H9 (cell line): ENCODE data around the gene KIAA0825. TPM values are rescaled to one million over a fixed set of nuclear protein-coding genes. Genes with fewer than 3 reads are reported as not detected.

Experiments
- DNase-seq: peaks from one replicate; pipeline ENCODE4 v3.0.0-alpha.2; 2017
- H2AFZ ChIP-seq: one replicate; pipeline ENCODE4 v1.6.1; 2013; ENCODE audit warnings: mild to moderate bottlenecking, low read length, control low read depth, moderate library complexity
- H2AK5ac ChIP-seq: 2 replicates; pipeline ENCODE4 v1.6.1; 2013; ENCODE audit warnings: low read length, control low read depth, mixed read lengths; ENCODE audit not compliant: insufficient read length
- H2BK120ac ChIP-seq: one replicate; pipeline ENCODE4 v1.6.1; 2013; ENCODE audit warnings: low read depth, mild to moderate bottlenecking, low read length, control low read depth, inconsistent platforms; ENCODE audit not compliant: poor library complexity, severe bottlenecking
- H2BK12ac ChIP-seq: 2 replicates; pipeline ENCODE4 v1.6.1; 2013; ENCODE audit warnings: low read length, control low read depth, mixed read lengths, low read depth; ENCODE audit not compliant: insufficient read length
- H2BK15ac ChIP-seq: 2 replicates; pipeline ENCODE4 v1.6.1; 2013; ENCODE audit warnings: low read depth, low read length, control low read depth
- H2BK20ac ChIP-seq: one replicate; pipeline ENCODE4 v1.6.1; 2013; ENCODE audit warnings: low read depth, mild to moderate bottlenecking, low read length, control low read depth, inconsistent platforms; ENCODE audit not compliant: poor library complexity, severe bottlenecking
- H2BK5ac ChIP-seq: 2 replicates; pipeline ENCODE4 v1.6.1; 2013; ENCODE audit warnings: low read length, control low read depth, mixed read lengths; ENCODE audit not compliant: insufficient read length
- H3K14ac ChIP-seq: 2 replicates; pipeline ENCODE4 v1.6.1; 2013; ENCODE audit warnings: low read length, control low read depth; ENCODE audit not compliant: insufficient read depth
- H3K18ac ChIP-seq: 2 replicates; pipeline ENCODE4 v1.6.1; 2013; ENCODE audit warnings: low read depth, mild to moderate bottlenecking, mixed read lengths, low read length, control low read depth; ENCODE audit not compliant: insufficient read length
- H3K23ac ChIP-seq: 2 replicates; pipeline ENCODE4 v1.6.1; 2013; ENCODE audit warnings: low read length, control low read depth, mixed read lengths, low read depth; ENCODE audit not compliant: insufficient read length
- H3K23me2 ChIP-seq: 2 replicates; pipeline ENCODE4 v1.6.1; 2013; ENCODE audit warnings: low read depth, mild to moderate bottlenecking, mixed read lengths, low read length, control low read depth; ENCODE audit not compliant: insufficient read length, poor library complexity, severe bottlenecking
- H3K27ac ChIP-seq: 2 replicates; pipeline ENCODE4 v1.5.1; 2013; ENCODE audit warnings: low read length, control low read depth, mixed read lengths, low read depth; ENCODE audit not compliant: insufficient read length
- H3K27me3 ChIP-seq: 2 replicates; pipeline ENCODE4 v1.6.1; 2013; ENCODE audit warnings: low read length, control low read depth, inconsistent platforms; ENCODE audit not compliant: insufficient read depth
- H3K4ac ChIP-seq: 2 replicates; pipeline ENCODE4 v1.6.1; 2013; ENCODE audit warnings: low read depth, mild to moderate bottlenecking, control low read depth, inconsistent platforms, low read length, moderate library complexity
- H3K4me1 ChIP-seq: 2 replicates; pipeline ENCODE4 v1.6.1; 2013; ENCODE audit warnings: low read length, control low read depth, inconsistent platforms; ENCODE audit not compliant: insufficient read depth
- H3K4me2 ChIP-seq: 2 replicates; pipeline ENCODE4 v1.6.1; 2013; ENCODE audit warnings: low read length, control low read depth, mixed read lengths; ENCODE audit not compliant: insufficient read length, insufficient read depth
- H3K56ac ChIP-seq: 2 replicates; pipeline ENCODE4 v1.6.1; 2013; ENCODE audit warnings: low read depth, mild to moderate bottlenecking, mixed read lengths, low read length, control low read depth; ENCODE audit not compliant: insufficient read length
- H3K79me1 ChIP-seq: 2 replicates; pipeline ENCODE4 v1.6.1; 2013; ENCODE audit warnings: low read depth, mild to moderate bottlenecking, moderate library complexity, low read length, control low read depth, inconsistent platforms; ENCODE audit not compliant: insufficient read depth, poor library complexity, severe bottlenecking
- H3K79me2 ChIP-seq: 2 replicates; pipeline ENCODE4 v1.6.1; 2013; ENCODE audit warnings: low read length, control low read depth, inconsistent platforms; ENCODE audit not compliant: insufficient read depth
- H3K9ac ChIP-seq: 2 replicates; pipeline ENCODE4 v1.6.1; 2013; ENCODE audit warnings: low read length, control low read depth, mixed read lengths; ENCODE audit not compliant: insufficient read length; ENCODE audit errors: extremely low read depth
- H3K9me3 ChIP-seq: one replicate; pipeline ENCODE4 v1.6.1; 2013; ENCODE audit warnings: low read depth, low read length, inconsistent platforms; ENCODE audit not compliant: control insufficient read depth
- H3T11ph ChIP-seq: one replicate; pipeline ENCODE4 v1.6.1; 2013; ENCODE audit warnings: mild to moderate bottlenecking, low read length, control low read depth, inconsistent platforms
- H4K20me1 ChIP-seq: one replicate; pipeline ENCODE4 v1.6.1; 2013; ENCODE audit not compliant: control insufficient read depth, insufficient read length, insufficient read depth
- H4K5ac ChIP-seq: 2 replicates; pipeline ENCODE4 v1.6.1; 2013; ENCODE audit warnings: low read depth, mild to moderate bottlenecking, mixed read lengths, low read length, control low read depth; ENCODE audit not compliant: insufficient read length
- H4K8ac ChIP-seq: replicated peaks from 2 replicates; pipeline ENCODE4 v1.6.1; 2013; ENCODE audit warnings: low read length, control low read depth, mixed read lengths, low read depth; ENCODE audit not compliant: insufficient read length
- H4K91ac ChIP-seq: 2 replicates; pipeline ENCODE4 v1.6.1; 2013; ENCODE audit warnings: low read depth, mild to moderate bottlenecking, moderate library complexity, mixed read lengths, low read length, control low read depth; ENCODE audit not compliant: insufficient read length
- H3K27ac Mint-ChIP-seq, 3 experiments: 2 replicates in 2 of 3; 3 replicates in 1 of 3; pipeline ENCODE4 v1.8.0; 2020 to 2021; ENCODE audit warnings: mixed read lengths in 3 of 3, mild to moderate bottlenecking in 1 of 3, moderate library complexity in 1 of 3
- H3K27me3 Mint-ChIP-seq: 2 replicates; pipeline ENCODE4 v1.8.0; 2021; ENCODE audit warnings: low read depth, mild to moderate bottlenecking, moderate library complexity, mixed read lengths
- H3K36me3 Mint-ChIP-seq, 3 experiments: 2 replicates in 2 of 3; 3 replicates in 1 of 3; pipeline ENCODE4 v1.8.0; 2020 to 2021; ENCODE audit warnings: low read depth in 3 of 3, mixed read lengths in 3 of 3; ENCODE audit not compliant: insufficient read depth in 1 of 3
- H3K4me1 Mint-ChIP-seq, 2 experiments: 2 replicates each; pipeline ENCODE4 v1.8.0; 2020; ENCODE audit warnings: mixed read lengths in 2 of 2
- H3K4me3 Mint-ChIP-seq, 2 experiments: 2 replicates in 1 of 2; 3 replicates in 1 of 2; pipeline ENCODE4 v1.8.0; 2020 to 2021; ENCODE audit warnings: mild to moderate bottlenecking in 2 of 2, mixed read lengths in 2 of 2, moderate library complexity in 1 of 2
- H3K9me3 Mint-ChIP-seq, 2 experiments: 2 replicates in 1 of 2; 3 replicates in 1 of 2; pipeline ENCODE4 v1.8.0; 2020; ENCODE audit warnings: mild to moderate bottlenecking in 2 of 2, mixed read lengths in 2 of 2, moderate library complexity in 1 of 2
- WGBS: extraction: QIAGEN DNeasy Blood & Tissue Kit; methylation state at CpG from one replicate; pipeline ENCODE4 v1.1.7; 2013; ENCODE audit warnings: missing lambda C conversion rate, low lambda C conversion rate, mixed read lengths; ENCODE audit not compliant: insufficient read length; ENCODE audit errors: extremely low coverage; 5-methylcytosine and 5-hydroxymethylcytosine counted together
- total RNA-seq: library from RNA; stranded (reverse); gene quantifications from 2 replicates; pipeline ENCODE4 v1.2.1, GENCODE V29; 2021
- TF ChIP-seq, protein P1 (sequence below): fragments of 200-600 bp; sonication (generic); conservative IDR thresholded peaks from 3 replicates; pipeline ENCODE4 v1.8.0; 2021; ENCODE audit warnings: antibody characterized with exemption, mild to moderate bottlenecking

Gene KIAA0825
- total RNA-seq, 1 experiment from 2014 or later, result 1.8 TPM

DNA sequence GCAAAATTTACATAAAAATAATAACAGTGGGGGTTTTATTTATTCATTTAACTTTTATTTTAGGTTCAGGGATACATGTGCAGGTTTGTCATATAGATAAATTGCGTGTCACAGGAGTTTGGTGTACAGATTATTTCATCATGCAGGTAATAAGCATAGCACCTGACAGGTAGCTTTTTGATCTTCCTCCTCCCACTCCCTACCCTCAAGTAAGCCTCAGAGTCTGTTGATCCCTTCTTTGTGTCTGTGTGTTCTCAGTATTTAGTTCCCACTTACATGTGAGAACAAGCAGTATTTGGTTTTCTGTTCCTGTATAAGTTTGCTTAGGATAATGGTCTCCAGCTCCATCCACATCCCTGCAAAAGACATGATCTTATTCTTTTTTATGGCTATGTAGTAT is 240.3 kb downstream of the KIAA0825 start:
- H3K4me3 Mint-ChIP-seq, result no peak overlapping the region
- no peaks in the 10 kb centered on the region for H3K79me2 ChIP-seq
- H2BK120ac ChIP-seq, result no peak overlapping the region
- H4K91ac ChIP-seq, result no peak overlapping the region
- no peak overlapping the region for H3T11ph ChIP-seq
- peaks cover 0 to 5% (median 4%) of the 10 kb centered on the region in 3 experiments; a peak in 4 of 7 replicates for H3K36me3 Mint-ChIP-seq
- H2BK15ac ChIP-seq, result no peak overlapping the region
- H2BK20ac ChIP-seq, result no peak overlapping the region
- no peak overlapping the region for H3K23ac ChIP-seq
- H3K56ac ChIP-seq, result no peak overlapping the region
- no peak overlapping the region for H3K14ac ChIP-seq
- H4K8ac ChIP-seq, result no peak overlapping the region
- H3K23me2 ChIP-seq, result no peaks in the 10 kb centered on the region
- H2AFZ ChIP-seq, result no peak overlapping the region
- H3K9ac ChIP-seq, result no peak overlapping the region
- no peak for DNase-seq
- H3K27ac ChIP-seq, result no peak overlapping the region
- H3K27ac Mint-ChIP-seq, result no peak overlapping the region
- no peaks in the 10 kb centered on the region; the same call in 1 of the 2 replicates for H3K4me1 ChIP-seq
- no peaks in the 10 kb centered on the region for H3K79me1 ChIP-seq
- peaks cover 0 to 8% of the 10 kb centered on the region in 2 experiments; a peak in 2 of 5 replicates for H3K9me3 Mint-ChIP-seq
- H3K4ac ChIP-seq, result no peak overlapping the region
- no peak overlapping the region for H3K18ac ChIP-seq
- H2BK5ac ChIP-seq, result no peak overlapping the region
- H3K4me1 Mint-ChIP-seq, result peaks cover 22 to 27% of the 10 kb centered on the region in 2 experiments
- no peak overlapping the region for H4K5ac ChIP-seq
- TF ChIP-seq, protein P1, sequence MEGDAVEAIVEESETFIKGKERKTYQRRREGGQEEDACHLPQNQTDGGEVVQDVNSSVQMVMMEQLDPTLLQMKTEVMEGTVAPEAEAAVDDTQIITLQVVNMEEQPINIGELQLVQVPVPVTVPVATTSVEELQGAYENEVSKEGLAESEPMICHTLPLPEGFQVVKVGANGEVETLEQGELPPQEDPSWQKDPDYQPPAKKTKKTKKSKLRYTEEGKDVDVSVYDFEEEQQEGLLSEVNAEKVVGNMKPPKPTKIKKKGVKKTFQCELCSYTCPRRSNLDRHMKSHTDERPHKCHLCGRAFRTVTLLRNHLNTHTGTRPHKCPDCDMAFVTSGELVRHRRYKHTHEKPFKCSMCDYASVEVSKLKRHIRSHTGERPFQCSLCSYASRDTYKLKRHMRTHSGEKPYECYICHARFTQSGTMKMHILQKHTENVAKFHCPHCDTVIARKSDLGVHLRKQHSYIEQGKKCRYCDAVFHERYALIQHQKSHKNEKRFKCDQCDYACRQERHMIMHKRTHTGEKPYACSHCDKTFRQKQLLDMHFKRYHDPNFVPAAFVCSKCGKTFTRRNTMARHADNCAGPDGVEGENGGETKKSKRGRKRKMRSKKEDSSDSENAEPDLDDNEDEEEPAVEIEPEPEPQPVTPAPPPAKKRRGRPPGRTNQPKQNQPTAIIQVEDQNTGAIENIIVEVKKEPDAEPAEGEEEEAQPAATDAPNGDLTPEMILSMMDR, result no peak
- no peaks in the 10 kb centered on the region for H4K20me1 ChIP-seq
- H3K27me3 ChIP-seq, result no peaks in the 10 kb centered on the region
- H3K27me3 Mint-ChIP-seq, result no peaks in the 10 kb centered on the region
- no peak overlapping the region for H2AK5ac ChIP-seq
- no CpG with 5 or more reads among the region's 1 CpG for WGBS
- H3K4me2 ChIP-seq, result no peak overlapping the region
- H3K9me3 ChIP-seq, result no peaks in the 10 kb centered on the region
- H2BK12ac ChIP-seq, result no peak overlapping the region
